CD4-positive, alpha-beta memory T cell (primary cell): ENCODE measurements around the gene ZNF32. TPM values are rescaled to one million over a fixed set of nuclear protein-coding genes. Genes with fewer than 3 reads are reported as not detected.
A peak's percentile ranks its signal among the peaks of the same experiment; 100 is the strongest.

ENCODE experiments used
- CTCF ChIA-PET: fragments of 350-600 bp; sonication (Branson Sonifier 250); formaldehyde crosslinking; loops from one replicate; lab custom pipeline; 2021; ENCODE audit warnings: inconsistent platforms; ENCODE audit not compliant: partially characterized antibody; lab: Charles Lee
- POLR2A ChIA-PET: fragments of 350-600 bp; sonication (Branson Sonifier 250); formaldehyde crosslinking; loops from one replicate; lab custom pipeline; 2021; ENCODE audit not compliant: partially characterized antibody; lab: Charles Lee
- DNase-seq, 5 donors: peaks; one replicate each; pipeline versions ENCODE4 v3.0.0 to v3.0.0-alpha.2; 2020 to 2022; ENCODE audit warnings: mixed read lengths in 1 of 5
- H3K27ac ChIP-seq: one replicate; pipeline ENCODE4 v1.7.0; 2013; ENCODE audit warnings: low read depth, low read length
- H3K27me3 ChIP-seq: 2 replicates; pipeline ENCODE4 v1.7.0; 2013; ENCODE audit warnings: mild to moderate bottlenecking, low read length, moderate library complexity; ENCODE audit not compliant: insufficient read depth
- H3K36me3 ChIP-seq: 2 replicates; pipeline ENCODE4 v1.7.0; 2013; ENCODE audit warnings: mild to moderate bottlenecking, low read length, moderate library complexity; ENCODE audit not compliant: insufficient read depth
- H3K4me1 ChIP-seq: 2 replicates; pipeline ENCODE4 v1.7.0; 2013; ENCODE audit warnings: mild to moderate bottlenecking, low read length, moderate library complexity; ENCODE audit not compliant: insufficient read depth
- H3K4me3 ChIP-seq, 2 donors: one replicate each; pipeline ENCODE4 v1.7.0; 2013; ENCODE audit warnings: low read length in 2 of 2, mild to moderate bottlenecking in 1 of 2
- H3K9me3 ChIP-seq, 2 donors: one replicate each; pipeline ENCODE4 v1.7.0; 2013; ENCODE audit warnings: low read length in 2 of 2, control low read depth in 1 of 2; ENCODE audit not compliant: control insufficient read depth in 1 of 2
- H3K27ac Mint-ChIP-seq, 7 donors: one replicate each; pipeline ENCODE4 v1.8.0; 2020 to 2021; ENCODE audit warnings: mixed read lengths in 7 of 7, mild to moderate bottlenecking in 6 of 7, inconsistent platforms in 3 of 7, moderate library complexity in 3 of 7
- H3K27me3 Mint-ChIP-seq, 2 donors: one replicate each; pipeline ENCODE4 v1.8.0; 2020 to 2021; ENCODE audit warnings: mixed read lengths in 2 of 2
- H3K36me3 Mint-ChIP-seq, 2 donors: one replicate each; pipeline ENCODE4 v1.8.0; 2020 to 2021; ENCODE audit warnings: mixed read lengths in 2 of 2, inconsistent platforms in 1 of 2, mild to moderate bottlenecking in 1 of 2
- H3K4me1 Mint-ChIP-seq, 4 donors: one replicate each; pipeline ENCODE4 v1.8.0; 2020 to 2021; ENCODE audit warnings: mixed read lengths in 4 of 4, mild to moderate bottlenecking in 1 of 4
- H3K4me3 Mint-ChIP-seq, 8 donors: one replicate each; pipeline ENCODE4 v1.8.0; 2020 to 2021; ENCODE audit warnings: mixed read lengths in 8 of 8, mild to moderate bottlenecking in 7 of 8, moderate library complexity in 6 of 8, inconsistent platforms in 3 of 8
- H3K9me3 Mint-ChIP-seq, 8 donors: one replicate each; pipeline ENCODE4 v1.8.0; 2020 to 2021; ENCODE audit warnings: mixed read lengths in 8 of 8, mild to moderate bottlenecking in 5 of 8, inconsistent platforms in 3 of 8, moderate library complexity in 1 of 8
- intact Hi-C: fragments of 100-400 bp; cut with micrococcal nuclease; formaldehyde crosslinking; loops from one replicate; pipeline ENCODE4 v1.15.1; 2023
- polyA plus RNA-seq, 2 donors: library from polyadenylated mRNA; unstranded; fragments of 300-500 nt; fragmentation: Illumina TruSeq; gene quantifications; one replicate each; pipeline ENCODE4 v1.2.3, GENCODE V29; 2021
- total RNA-seq, 2 experiments: library from RNA; stranded (reverse); gene quantifications; one replicate each; pipeline ENCODE4 v1.2.3, GENCODE V29; 2021

Gene ZNF32
- total and polyA plus RNA-seq, 4 experiments from 2014 or later, result 35.5 to 92.6 (median 58.2) TPM

- Mint-ChIP-seq H3K4me3 (peak overlapping the region in 1 of 8 donors; percentile 17), H3K4me1 (peaks cover 0 to 3% (median 0%) of the 10 kb centered on the region in 4 donors), H3K9me3 (no peaks in the 10 kb centered on the region), H3K27me3 (peaks cover 13 to 33% of the 10 kb centered on the region in 2 donors), H3K27ac (no peak overlapping the region), H3K36me3 (no peaks in the 10 kb centered on the region)
- H3K4me3 ChIP-seq, result no peak overlapping the region
- H3K4me1 ChIP-seq, result no peaks in the 10 kb centered on the region
- POLR2A ChIA-PET, result no interaction called here
- CTCF ChIA-PET, result interaction anchor here (1.4 kb wide), 1 partner anchor 8 kb away, joined by 10 read pairs; no protein-coding TSS in a partner anchor
- DNase-seq, result no peak
- H3K27me3 ChIP-seq, result no peaks in the 10 kb centered on the region
- no peaks in the 10 kb centered on the region for H3K9me3 ChIP-seq
- no peaks in the 10 kb centered on the region for H3K36me3 ChIP-seq
- intact Hi-C loops, result no loop called here
- no peak overlapping the region for H3K27ac ChIP-seq
These were observed 33.0 kb upstream of the ZNF32 start for GRCh38 chr10:43681721-43682120.

- no peaks in the 10 kb centered on the region for H3K27me3 ChIP-seq
- H3K36me3 ChIP-seq, result no peaks in the 10 kb centered on the region
- CTCF ChIA-PET, result interaction anchor here (1.0 to 1.4 kb wide), 3 partner anchors 9 to 1178 kb away, joined by 3 to 10 read pairs (median 4); no protein-coding TSS in a partner anchor
- no peak overlapping the region for H3K27ac ChIP-seq
- DNase-seq, result no peak
- intact Hi-C loops, result no loop called here
- H3K4me3 Mint-ChIP-seq, result no peak overlapping the region
- no peak overlapping the region for H3K4me3 ChIP-seq
- no peak overlapping the region for H3K27ac Mint-ChIP-seq
- peaks cover 0 to 3% (median 0%) of the 10 kb centered on the region in 4 donors for H3K4me1 Mint-ChIP-seq
- H3K9me3 Mint-ChIP-seq, result no peaks in the 10 kb centered on the region
- peaks cover 11 to 33% of the 10 kb centered on the region in 2 donors for H3K27me3 Mint-ChIP-seq
- H3K4me1 ChIP-seq, result no peaks in the 10 kb centered on the region
- no peaks in the 10 kb centered on the region for H3K9me3 ChIP-seq
- POLR2A ChIA-PET, result interaction anchor here (1.3 kb wide), 1 partner anchor 9 kb away, joined by 4 read pairs; no protein-coding TSS in a partner anchor
- H3K36me3 Mint-ChIP-seq, result no peaks in the 10 kb centered on the region
These were observed 32.5 kb upstream of the ZNF32 start for GRCh38 chr10:43681220-43681619.

- peaks cover 11 to 33% of the 10 kb centered on the region in 2 donors for H3K27me3 Mint-ChIP-seq
- CTCF ChIA-PET, result interaction anchor here (1.0 to 1.4 kb wide), 3 partner anchors 9 to 1179 kb away, joined by 3 to 10 read pairs (median 4); no protein-coding TSS in a partner anchor
These were observed 31.4 kb upstream of the ZNF32 start for GRCh38 chr10:43680035-43680434.

DNA sequence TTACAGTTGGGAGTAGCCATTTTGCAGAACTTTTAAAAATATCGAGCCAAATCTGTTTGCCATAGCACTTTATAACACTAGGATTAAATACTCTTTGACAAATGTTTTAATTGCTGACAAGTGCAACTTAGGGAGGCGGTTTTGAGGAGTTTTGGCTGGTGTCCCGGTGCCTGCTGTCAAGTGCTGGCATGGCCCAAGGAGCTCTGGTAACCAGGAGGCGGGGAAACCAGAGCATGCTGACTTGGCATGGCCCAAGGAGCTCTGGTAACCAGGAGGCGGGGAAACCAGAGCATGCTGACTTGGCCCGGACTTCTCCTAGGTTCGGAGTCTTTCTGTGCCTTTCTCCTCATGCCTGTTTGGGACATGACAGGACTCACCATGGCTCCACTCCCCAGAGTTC, 30.8 kb upstream of the ZNF32 start:
- Mint-ChIP-seq H3K4me1 (peaks cover 0 to 3% (median 0%) of the 10 kb centered on the region in 4 donors), H3K36me3 (no peaks in the 10 kb centered on the region), H3K4me3 (no peak overlapping the region), H3K9me3 (no peaks in the 10 kb centered on the region), H3K27ac (no peak overlapping the region), H3K27me3 (peaks cover 11 to 33% of the 10 kb centered on the region in 2 donors)
- no peak for DNase-seq
- Histone ChIP-seq H3K4me3 (no peak overlapping the region), H3K36me3 (no peaks in the 10 kb centered on the region), H3K27me3 (no peaks in the 10 kb centered on the region), H3K27ac (no peak overlapping the region), H3K9me3 (no peaks in the 10 kb centered on the region), H3K4me1 (no peaks in the 10 kb centered on the region)
- intact Hi-C loops, result no loop called here
- CTCF ChIA-PET, result no interaction called here
- POLR2A ChIA-PET, result no interaction called here

More at GRCh38 chr10:43680035-43680434, 31.4 kb upstream of the ZNF32 start:
- no peaks in the 10 kb centered on the region for H3K36me3 ChIP-seq
- H3K4me1 ChIP-seq, result no peaks in the 10 kb centered on the region
- H3K4me1 Mint-ChIP-seq, result peaks cover 0 to 3% (median 0%) of the 10 kb centered on the region in 4 donors
- no peaks in the 10 kb centered on the region for H3K36me3 Mint-ChIP-seq
- POLR2A ChIA-PET, result interaction anchor here (1.3 kb wide), 1 partner anchor 10 kb away, joined by 4 read pairs; no protein-coding TSS in a partner anchor
- no peak overlapping the region for H3K4me3 Mint-ChIP-seq
- no peaks in the 10 kb centered on the region for H3K9me3 ChIP-seq
- no peak for DNase-seq
- H3K27ac Mint-ChIP-seq, result no peak overlapping the region
- intact Hi-C loops, result no loop called here
- H3K4me3 ChIP-seq, result no peak overlapping the region
- H3K27ac ChIP-seq, result no peak overlapping the region
- H3K9me3 Mint-ChIP-seq, result no peaks in the 10 kb centered on the region
- H3K27me3 ChIP-seq, result no peaks in the 10 kb centered on the region

- Histone ChIP-seq H3K27ac (no peak overlapping the region), H3K9me3 (no peaks in the 10 kb centered on the region), H3K4me3 (no peak overlapping the region), H3K36me3 (no peaks in the 10 kb centered on the region), H3K4me1 (no peaks in the 10 kb centered on the region), H3K27me3 (no peaks in the 10 kb centered on the region)
- POLR2A ChIA-PET, result no interaction called here
- Mint-ChIP-seq H3K4me1 (peaks cover 0 to under 1% (median 0%) of the 10 kb centered on the region in 4 donors), H3K36me3 (no peaks in the 10 kb centered on the region), H3K27me3 (peaks cover 11 to 30% of the 10 kb centered on the region in 2 donors), H3K27ac (no peak overlapping the region), H3K4me3 (no peak overlapping the region), H3K9me3 (no peaks in the 10 kb centered on the region)
- DNase-seq, result no peak
- intact Hi-C loops, result no loop called here
- CTCF ChIA-PET, result no interaction called here
These were observed 30.0 kb upstream of the ZNF32 start for GRCh38 chr10:43678654-43679053.

DNA sequence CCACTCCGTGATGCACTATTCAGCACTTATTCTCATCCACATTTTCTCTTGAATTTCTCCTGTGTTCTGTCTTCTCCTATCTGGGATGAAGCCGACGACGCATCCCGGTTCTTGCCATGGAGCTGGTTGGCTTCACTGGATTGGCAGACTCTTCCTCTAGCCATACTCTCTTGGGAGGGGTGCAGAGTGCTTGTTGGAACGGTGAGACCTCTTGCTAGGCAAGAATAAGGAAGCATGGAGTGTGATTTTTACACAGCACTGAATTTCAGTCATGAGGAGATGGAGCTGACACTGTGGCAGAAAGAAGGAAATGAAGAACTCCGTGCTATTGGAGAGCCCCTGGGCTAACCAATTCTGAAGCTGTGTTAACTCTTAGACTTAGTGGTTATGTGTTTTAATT, 28.2 kb upstream of the ZNF32 start:
- Mint-ChIP-seq H3K4me3 (no peak overlapping the region), H3K36me3 (no peaks in the 10 kb centered on the region), H3K9me3 (peaks cover 0 to 1% (median 0%) of the 10 kb centered on the region in 8 donors), H3K27ac (no peak overlapping the region), H3K27me3 (peaks cover 10 to 22% of the 10 kb centered on the region in 2 donors), H3K4me1 (no peaks in the 10 kb centered on the region)
- Histone ChIP-seq H3K27me3 (no peaks in the 10 kb centered on the region), H3K27ac (no peak overlapping the region), H3K4me1 (no peaks in the 10 kb centered on the region), H3K4me3 (no peak overlapping the region), H3K9me3 (no peaks in the 10 kb centered on the region), H3K36me3 (no peaks in the 10 kb centered on the region)
- intact Hi-C loops, result no loop called here
- ChIA-PET POLR2A (no interaction called here), CTCF (interaction anchor here (2.5 to 3.2 kb wide), 3 partner anchors 10 to 1187 kb away, joined by 9 to 10 read pairs (median 10); no protein-coding TSS in a partner anchor)
- DNase-seq, result no peak

- ChIA-PET POLR2A (no interaction called here), CTCF (interaction anchor here (2.5 to 3.2 kb wide), 3 partner anchors 10 to 1187 kb away, joined by 9 to 10 read pairs (median 10); no protein-coding TSS in a partner anchor)
- peaks cover 0 to 3% (median 1%) of the 10 kb centered on the region in 4 donors for H3K4me1 Mint-ChIP-seq
- Histone ChIP-seq H3K36me3 (no peaks in the 10 kb centered on the region), H3K9me3 (no peaks in the 10 kb centered on the region), H3K27me3 (no peaks in the 10 kb centered on the region), H3K27ac (no peak overlapping the region), H3K4me1 (no peaks in the 10 kb centered on the region), H3K4me3 (no peak overlapping the region)
- H3K4me3 Mint-ChIP-seq, result no peak overlapping the region
- H3K36me3 Mint-ChIP-seq, result no peaks in the 10 kb centered on the region
- intact Hi-C loops, result no loop called here
- no peak overlapping the region for H3K27ac Mint-ChIP-seq
- peaks cover 0 to 1% (median 0%) of the 10 kb centered on the region in 8 donors for H3K9me3 Mint-ChIP-seq
- DNase-seq, result no peak
- peaks cover 10 to 22% of the 10 kb centered on the region in 2 donors for H3K27me3 Mint-ChIP-seq
These were observed 27.6 kb upstream of the ZNF32 start for GRCh38 chr10:43676331-43676730.
